Medulla oblongata (tissue), 1 donor: ENCODE data around the gene SLAMF1.
"Not testable (repeated sequence)": the region's sequence is repeated elsewhere in the genome, so short reads cannot be mapped to it uniquely, and the experiment has no call there.

Experiments
- DNase-seq: peaks from one replicate; pipeline ENCODE4 v3.0.0-alpha.2; 2015; ENCODE audit errors: extremely low spot score

The SLAMF1 gene

GRCh38 chr1:160665330-160666078 is 18.7 kb upstream of the SLAMF1 start:
- DNase-seq: peak; percentile 12

GRCh38 chr1:160664573-160665051 is 17.8 kb upstream of the SLAMF1 start:
- DNase-seq: no peak

- DNase-seq: no peak
Measured at GRCh38 chr1:160662910-160663309, 16.1 kb upstream of the SLAMF1 start.

- DNase-seq: no peak
Measured at GRCh38 chr1:160659566-160659965, 12.7 kb upstream of the SLAMF1 start.

- DNase-seq: no peak
Measured at GRCh38 chr1:160658814-160659193, 12.0 kb upstream of the SLAMF1 start.

GRCh38 chr1:160658162-160658813 is 11.4 kb upstream of the SLAMF1 start:
- DNase-seq: no peak

GRCh38 chr1:160657250-160657781 is 10.5 kb upstream of the SLAMF1 start:
- no peak for DNase-seq

- no peak for DNase-seq
Measured at GRCh38 chr1:160656737-160657136, 9.9 kb upstream of the SLAMF1 start.

GRCh38 chr1:160653620-160654016 is 6.8 kb upstream of the SLAMF1 start:
- no peak for DNase-seq

GRCh38 chr1:160652924-160653619 is 6.2 kb upstream of the SLAMF1 start:
- no peak for DNase-seq

- not testable (repeated sequence) for DNase-seq
Measured at GRCh38 chr1:160652065-160652641, 5.3 kb upstream of the SLAMF1 start.

GRCh38 chr1:160651433-160652064 is 4.7 kb upstream of the SLAMF1 start:
- no peak for DNase-seq

- DNase-seq: no peak
Measured at GRCh38 chr1:160647329-160647720, 481 bp upstream of the SLAMF1 start.

GRCh38 chr1:160646180-160646579 is 664 bp downstream of the SLAMF1 start:
- DNase-seq: no peak

- DNase-seq: no peak
Measured at GRCh38 chr1:160645386-160646130, 1.3 kb downstream of the SLAMF1 start.

- no peak for DNase-seq
Measured at GRCh38 chr1:160644399-160644798, 2.4 kb downstream of the SLAMF1 start.

- no peak for DNase-seq
Measured at GRCh38 chr1:160643138-160643537, 3.7 kb downstream of the SLAMF1 start.

GRCh38 chr1:160642281-160642644 is 4.6 kb downstream of the SLAMF1 start:
- DNase-seq: no peak

GRCh38 chr1:160641323-160642280 is 5.2 kb downstream of the SLAMF1 start:
- no peak for DNase-seq
